Measurements from ENCODE around the gene UCK2. TPM values are rescaled to one million over a fixed set of nuclear protein-coding genes. Genes with fewer than 3 reads are reported as not detected.
"Not testable (repeated sequence)": the region's sequence is repeated elsewhere in the genome, so short reads cannot be mapped to it uniquely, and the experiment has no call there.

UCK2 gene
- polyA plus RNA-seq: 10 to 100 TPM in 2 of 3 donors, 1 to 10 TPM in 1; 6.7 to 22.6 (median 15.8) TPM

DNA sequence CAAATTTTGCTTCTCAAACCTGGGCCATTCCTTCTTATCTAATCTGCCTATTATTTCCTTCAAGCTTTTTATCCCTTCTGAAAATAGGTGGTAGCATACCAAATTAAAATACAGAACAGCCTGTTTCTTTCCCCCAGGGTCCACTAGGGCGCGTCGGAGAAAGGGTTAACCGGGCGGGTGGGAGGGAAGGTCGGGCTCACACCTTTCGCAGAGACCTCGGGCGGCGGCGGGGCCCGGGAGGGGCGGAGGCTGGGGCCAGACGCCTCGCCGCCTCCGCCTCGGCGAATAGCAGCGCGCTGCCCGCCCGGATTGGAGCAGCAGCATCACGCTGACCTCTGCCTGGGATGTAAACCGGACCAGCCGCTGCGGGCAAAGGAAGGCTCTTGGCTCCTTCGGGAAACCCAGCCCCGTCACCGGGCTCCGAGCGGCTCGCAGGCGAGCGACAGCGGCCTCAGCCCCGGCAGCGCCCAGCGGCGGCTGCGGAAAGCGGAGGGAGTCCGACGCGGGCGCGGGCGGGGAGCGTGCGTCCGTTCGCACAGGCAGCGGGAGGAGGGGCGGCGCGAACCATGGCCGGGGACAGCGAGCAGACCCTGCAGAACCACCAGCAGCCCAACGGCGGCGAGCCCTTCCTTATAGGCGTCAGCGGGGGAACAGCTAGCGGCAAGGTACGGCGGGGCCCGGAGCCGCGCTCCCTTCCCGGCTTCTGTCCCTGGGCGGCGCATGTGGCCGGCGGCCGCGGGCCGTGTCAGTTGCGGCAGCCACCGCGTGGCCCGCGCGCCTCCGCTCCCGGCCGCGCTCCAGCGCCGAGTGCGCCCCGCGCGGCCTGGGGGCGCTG, at the start of gene UCK2:
UCK2 (plus strand) TSS at position 347 of the 835 bp plus-strand sequence; CDS start at position 567, 220 bp downstream.
- peak within 1 kb of the TSS; percentile 30 for H3K27ac ChIP-seq (ENCODE audit: low read depth, low read length)
- WGBS, 3 donors: 0% methylated on average over 85 to 94 of the region's 94 CpGs

DNA sequence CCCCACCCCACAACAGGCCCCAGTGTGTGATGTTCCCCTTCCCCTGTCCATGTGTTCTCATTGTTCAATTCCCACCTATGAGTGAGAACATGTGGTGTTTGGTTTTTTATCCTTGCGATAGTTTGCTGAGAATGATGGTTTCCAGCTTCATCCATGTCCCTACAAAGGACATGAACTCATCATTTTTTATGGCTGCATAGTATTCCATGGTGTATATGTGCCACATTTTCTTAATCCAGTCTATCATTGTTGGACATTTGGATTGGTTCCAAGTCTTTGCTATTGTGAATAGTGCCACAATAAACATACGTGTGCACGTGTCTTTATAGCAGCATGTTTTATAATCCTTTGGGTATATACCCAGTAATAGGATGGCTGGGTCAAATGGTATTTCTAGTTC, 49.2 kb upstream of the UCK2 start:
- 70% methylated on average over 2 of the region's 3 CpGs; no CpG with 5 or more reads in 2 of the 3 donors for WGBS, 3 donors
- not testable (repeated sequence) for H3K27ac ChIP-seq (ENCODE audit: low read depth, low read length)

DNA sequence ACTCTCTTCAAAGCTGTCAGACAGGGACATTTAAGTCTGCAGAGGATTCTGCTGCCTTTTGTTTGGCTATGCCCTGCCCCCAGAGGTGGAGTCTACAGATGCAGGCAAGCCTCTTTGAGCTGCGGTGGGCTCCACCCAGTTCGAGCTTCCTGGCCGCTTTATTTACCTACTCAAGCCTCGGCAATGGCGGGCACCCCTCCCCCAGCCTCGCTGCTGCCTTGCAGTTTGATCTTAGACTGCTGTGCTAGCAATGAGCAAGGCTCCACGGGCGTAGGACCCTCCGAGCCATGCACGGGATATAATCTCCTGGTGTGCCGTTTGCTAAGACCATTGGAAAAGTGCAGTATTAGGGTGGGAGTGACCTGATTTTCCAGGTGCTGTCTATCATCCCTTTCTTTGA, 43.9 kb upstream of the UCK2 start:
- 87 to 97% (median 94%) methylated on average over 11 of the region's 11 CpGs for WGBS, 3 donors
- H3K27ac ChIP-seq (ENCODE audit: low read depth, low read length): not testable (repeated sequence)

DNA sequence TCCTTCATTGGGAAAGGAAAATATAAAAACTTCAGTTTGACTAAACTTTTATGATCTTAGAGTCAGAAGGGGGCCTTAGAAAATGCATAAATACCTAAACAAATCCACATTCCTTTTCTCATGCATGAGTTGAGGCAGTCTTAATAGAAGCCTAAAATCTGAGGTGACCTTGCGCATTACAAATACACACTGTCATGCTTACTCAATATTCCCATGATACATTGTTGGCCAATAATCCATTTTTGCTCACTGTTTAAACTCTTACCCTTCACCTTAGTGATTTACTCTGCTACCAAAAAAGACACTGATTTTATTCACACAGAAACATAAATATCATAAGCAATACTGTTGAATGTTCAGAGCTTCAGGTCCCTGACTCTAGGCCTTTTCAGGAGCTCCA, 39.7 kb upstream of the UCK2 start:
- H3K27ac ChIP-seq (ENCODE audit: low read depth, low read length): no peak overlapping the region
- WGBS, 3 donors: 86 to 95% (median 92%) methylated on average over 1 of the region's 1 CpG

DNA sequence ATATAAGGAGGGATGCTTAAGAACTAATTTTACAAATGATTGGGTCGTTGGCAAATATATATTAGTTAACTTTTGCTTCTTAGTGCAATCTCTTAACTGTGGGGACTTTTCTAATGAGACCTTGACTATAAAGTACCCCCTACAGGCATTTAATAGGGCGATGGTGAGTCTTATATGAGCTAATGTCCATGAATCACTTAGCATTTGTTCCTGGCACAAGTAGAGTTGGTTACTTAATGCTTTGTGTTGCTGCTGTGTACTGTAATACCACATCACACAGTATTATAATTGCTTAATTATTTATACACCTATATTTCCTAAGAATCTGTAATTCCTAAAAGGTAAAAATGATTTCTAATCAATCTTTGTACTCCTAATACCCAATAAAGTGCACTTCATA, 33.5 kb upstream of the UCK2 start:
- 65 to 74% (median 66%) methylated on average over 2 of the region's 2 CpGs for WGBS, 3 donors
- no peak overlapping the region for H3K27ac ChIP-seq (ENCODE audit: low read depth, low read length)

DNA sequence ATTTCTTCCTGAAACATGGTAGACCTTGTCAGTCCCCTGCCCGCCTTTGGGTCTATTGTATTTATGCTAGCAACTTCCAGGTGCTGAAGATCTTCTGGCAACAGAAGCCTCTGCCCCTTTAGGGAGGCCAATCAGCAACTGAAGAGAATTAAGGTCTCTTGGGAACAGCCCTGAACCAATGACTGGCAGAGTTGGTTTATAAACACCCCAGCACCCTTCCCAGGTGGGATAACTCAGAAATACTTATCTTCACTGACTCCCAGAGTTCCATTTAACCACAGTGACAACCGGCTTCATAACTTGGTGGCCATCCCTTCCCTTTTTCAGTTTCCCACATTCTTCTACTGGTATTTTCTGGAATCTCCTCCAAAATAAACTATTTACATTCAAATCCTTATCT, 31.5 kb upstream of the UCK2 start:
- 75 to 90% (median 79%) methylated on average over 2 of the region's 2 CpGs for WGBS, 3 donors
- no peak overlapping the region for H3K27ac ChIP-seq (ENCODE audit: low read depth, low read length)

DNA sequence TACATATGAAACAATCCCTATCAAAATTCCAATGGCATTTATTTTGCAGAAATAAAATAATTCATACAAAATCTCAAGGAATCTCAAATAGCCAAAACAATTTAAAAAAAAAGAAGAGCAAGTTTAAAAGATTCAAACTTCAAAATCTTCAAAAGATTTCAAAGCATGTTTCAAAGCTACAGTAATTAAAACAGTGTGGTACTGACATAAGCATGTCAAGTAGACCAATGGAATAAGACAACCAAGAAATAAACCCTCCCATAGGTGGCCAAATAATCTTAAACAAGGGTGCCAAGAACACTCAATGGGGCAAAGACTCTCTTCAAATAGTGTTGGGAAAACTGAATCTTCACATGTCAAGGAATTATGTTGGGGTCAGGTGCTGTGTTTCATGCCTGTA, 28.0 kb upstream of the UCK2 start:
- H3K27ac ChIP-seq (ENCODE audit: low read depth, low read length): no peak overlapping the region

DNA sequence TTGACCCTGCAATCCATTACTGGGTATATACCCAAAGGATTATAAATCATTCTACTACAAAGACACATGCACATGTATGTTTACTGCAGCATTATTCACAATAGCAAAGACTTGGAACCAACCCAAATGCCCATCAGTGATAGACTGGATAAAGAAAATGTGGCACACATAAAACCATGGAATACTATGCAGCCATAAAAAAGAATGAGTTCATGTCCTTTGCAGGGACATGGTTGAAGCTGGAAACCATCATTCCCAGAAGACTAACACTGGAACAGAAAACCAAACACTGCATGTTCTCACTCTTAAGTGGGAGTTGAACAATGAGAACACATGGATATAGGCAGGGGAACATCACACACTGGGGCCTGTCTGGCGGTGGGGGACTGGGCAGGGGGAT, 22.9 kb upstream of the UCK2 start:
- not testable (repeated sequence) for H3K27ac ChIP-seq (ENCODE audit: low read depth, low read length)
- 74 to 86% (median 80%) methylated on average over 1 of the region's 1 CpG for WGBS, 3 donors

DNA sequence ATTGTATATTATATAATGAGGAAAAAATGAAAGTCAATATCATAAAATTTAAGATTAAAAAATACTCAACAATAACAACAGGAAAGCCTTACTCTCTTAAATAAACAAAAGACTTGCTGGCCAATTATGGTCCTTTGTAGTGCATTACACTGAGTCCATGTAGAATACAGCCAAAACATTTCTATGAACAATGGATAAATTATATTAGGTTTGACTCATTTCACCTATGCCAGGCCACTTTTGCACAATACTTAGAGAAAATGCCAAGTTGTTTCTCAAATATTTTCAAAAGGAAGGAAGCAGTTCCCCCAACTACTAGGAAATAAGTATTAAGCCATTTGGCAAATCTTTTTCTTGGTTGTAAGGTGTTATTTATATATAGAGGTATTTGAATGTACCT, 19.8 kb upstream of the UCK2 start:
- H3K27ac ChIP-seq (ENCODE audit: low read depth, low read length): no peak overlapping the region

DNA sequence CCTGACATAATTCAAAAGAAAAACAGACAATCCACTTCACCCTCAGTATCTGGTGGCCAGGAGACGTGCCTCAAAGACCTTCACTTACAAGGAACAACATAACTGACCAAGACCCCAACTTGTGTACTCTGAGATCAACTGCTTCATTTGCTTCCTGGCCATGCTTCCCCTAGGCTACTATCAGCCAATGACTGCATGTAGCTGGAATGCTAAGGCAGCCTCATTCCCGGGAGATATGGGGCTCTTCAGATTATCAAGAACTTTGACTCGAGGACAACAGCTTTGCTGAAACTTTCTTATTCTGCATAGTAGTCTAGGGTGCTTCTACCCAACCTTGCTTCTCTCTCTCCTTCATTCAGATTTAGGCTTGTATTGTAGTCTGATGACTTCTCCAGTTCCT, 11.7 kb upstream of the UCK2 start:
- no peak overlapping the region for H3K27ac ChIP-seq (ENCODE audit: low read depth, low read length)
- 48 to 54% (median 49%) methylated on average over 3 of the region's 3 CpGs for WGBS, 3 donors

DNA sequence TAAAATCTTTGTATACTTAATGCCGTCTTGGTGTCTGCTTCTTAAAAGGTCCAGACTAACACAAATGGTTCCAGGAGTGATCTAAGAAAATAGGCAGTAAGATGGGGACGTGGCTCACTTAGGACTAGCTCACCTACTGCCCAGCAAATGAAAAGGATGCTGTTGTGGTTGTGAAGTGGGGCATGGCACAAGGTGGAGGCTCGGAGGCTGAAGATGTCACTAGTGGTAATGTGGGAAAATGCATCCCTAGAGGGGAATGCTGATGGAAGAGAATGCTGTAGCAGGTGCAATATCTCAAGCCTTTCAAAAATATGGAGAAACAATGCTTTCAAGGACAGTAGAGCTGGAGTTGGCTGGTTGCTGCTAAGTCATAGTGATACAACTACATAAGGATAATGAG, 11.3 kb upstream of the UCK2 start:
- H3K27ac ChIP-seq (ENCODE audit: low read depth, low read length): no peak overlapping the region
- 57 to 71% (median 58%) methylated on average over 3 of the region's 3 CpGs for WGBS, 3 donors

DNA sequence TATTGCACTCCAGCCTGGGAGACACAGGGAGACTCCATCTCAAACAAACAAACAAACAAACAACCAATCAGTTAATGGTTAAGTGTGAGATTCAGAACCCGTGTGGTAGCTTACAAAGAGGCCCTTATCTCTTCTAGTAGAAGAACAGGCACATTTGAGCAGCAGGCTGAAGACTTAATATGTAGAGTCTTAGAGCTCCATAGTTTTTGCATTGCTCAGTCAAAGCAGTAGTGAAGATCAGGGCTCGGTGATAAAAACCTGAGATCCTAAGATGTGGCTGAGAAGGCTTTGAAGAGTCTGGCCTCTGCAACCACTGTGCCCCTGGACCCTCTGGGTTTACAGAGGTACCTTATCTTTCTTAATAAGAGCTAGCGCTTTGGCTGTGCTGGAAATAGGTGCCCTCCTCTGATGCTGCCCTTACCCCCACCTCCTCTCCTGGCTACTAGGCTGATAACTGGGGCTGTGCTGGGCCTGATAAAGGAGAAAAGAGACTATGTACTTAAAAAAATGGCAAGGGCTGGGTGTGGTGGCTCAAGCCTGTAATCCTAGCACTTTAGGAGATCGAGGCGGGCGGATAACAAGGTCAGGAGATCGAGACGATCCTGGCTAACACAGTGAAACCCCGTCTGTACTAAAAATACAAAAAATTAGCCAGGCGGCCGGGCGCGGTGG, 10.5 kb upstream of the UCK2 start:
- H3K27ac ChIP-seq (ENCODE audit: low read depth, low read length): no peak overlapping the region
- 85 to 88% (median 86%) methylated on average over 13 of the region's 13 CpGs for WGBS, 3 donors

DNA sequence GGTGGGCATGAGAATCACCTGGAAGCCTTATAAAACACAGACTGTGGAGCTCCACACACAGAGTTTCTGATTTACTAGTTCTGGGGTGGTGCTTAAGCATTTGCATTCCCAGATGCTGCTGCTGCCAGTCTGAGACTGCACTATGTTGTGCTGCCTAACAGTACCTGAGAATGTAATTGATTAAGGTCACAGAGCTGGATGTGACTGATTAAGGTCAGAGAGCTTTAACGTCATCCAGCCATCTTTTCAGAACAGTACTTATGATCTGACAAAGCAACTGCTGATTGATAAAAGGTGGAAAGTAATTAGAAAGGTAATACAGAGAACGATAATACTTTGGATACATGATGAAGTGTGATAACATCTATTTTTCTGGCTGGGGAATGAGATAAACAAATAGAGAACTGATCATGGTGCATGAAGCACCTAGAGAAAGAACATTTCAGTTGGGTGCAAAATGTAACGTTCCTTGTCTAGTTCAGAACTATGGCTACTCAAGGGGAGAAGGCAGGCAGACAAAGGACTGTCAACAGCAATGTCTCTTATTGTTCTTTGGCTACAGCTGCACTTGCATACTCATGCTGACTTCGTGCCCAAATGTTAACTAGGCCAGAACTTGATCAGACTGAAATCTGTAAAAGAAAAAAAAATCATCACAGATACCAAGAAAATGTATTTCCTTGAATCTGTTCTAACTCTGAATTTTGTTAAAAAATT, 3.7 kb upstream of the UCK2 start:
- no peak overlapping the region for H3K27ac ChIP-seq (ENCODE audit: low read depth, low read length)
- WGBS, 3 donors: 74 to 79% (median 76%) methylated on average over 4 of the region's 4 CpGs

DNA sequence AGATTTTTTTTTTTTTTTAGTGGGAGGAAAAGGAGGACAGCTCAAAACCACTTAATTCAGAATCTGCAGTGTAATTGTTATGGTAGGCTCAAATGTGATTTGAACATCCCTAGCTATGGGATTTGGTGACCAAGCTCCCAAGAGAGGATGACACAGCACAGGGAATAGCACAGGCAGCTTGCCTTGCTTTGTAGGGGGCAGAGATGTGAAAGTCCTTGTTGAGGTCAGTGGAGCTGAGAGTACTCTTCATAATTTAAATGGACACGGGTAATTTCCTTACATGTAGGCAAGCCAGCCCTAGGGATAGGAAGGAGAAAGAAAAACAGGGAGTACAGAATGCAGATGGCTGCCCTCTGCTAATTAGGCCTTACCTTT, 3.2 kb upstream of the UCK2 start:
- 71 to 82% (median 71%) methylated on average over 1 of the region's 1 CpG for WGBS, 3 donors
- no peak overlapping the region for H3K27ac ChIP-seq (ENCODE audit: low read depth, low read length)

DNA sequence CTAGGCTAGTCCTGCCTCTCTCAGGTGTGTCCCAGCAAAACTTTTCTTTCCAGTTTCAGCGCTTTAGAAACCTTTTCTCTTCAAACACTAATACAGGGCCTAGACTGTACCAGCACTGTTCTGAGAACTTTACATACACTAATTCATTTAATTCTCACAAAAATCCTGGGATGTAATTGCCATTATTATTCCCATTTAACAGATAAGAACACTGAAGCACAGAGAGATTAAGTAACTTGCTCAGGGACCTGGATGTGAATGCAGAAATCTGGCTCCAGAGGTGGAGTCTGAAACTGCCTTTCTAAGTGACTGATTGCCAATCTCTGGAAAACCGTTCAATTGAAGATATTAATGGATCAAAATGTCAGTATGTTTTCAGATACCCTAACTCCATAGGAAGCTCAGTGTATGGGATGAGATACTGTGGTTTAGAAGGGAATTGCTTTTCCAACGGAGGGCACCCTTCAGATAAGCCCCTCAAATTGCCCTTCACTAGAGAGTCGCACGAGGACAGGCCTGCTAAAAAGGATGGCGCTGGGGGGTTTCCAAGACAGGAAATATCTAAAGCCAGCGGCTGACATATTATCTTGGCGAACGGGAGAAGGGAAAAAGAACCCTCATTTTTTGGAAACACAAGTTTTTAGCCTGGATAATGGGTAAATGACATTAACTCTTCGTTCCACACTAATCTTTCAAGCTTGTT, 698 bp upstream of the UCK2 start:
- 16 to 22% (median 22%) methylated on average over 10 of the region's 10 CpGs for WGBS, 3 donors

DNA sequence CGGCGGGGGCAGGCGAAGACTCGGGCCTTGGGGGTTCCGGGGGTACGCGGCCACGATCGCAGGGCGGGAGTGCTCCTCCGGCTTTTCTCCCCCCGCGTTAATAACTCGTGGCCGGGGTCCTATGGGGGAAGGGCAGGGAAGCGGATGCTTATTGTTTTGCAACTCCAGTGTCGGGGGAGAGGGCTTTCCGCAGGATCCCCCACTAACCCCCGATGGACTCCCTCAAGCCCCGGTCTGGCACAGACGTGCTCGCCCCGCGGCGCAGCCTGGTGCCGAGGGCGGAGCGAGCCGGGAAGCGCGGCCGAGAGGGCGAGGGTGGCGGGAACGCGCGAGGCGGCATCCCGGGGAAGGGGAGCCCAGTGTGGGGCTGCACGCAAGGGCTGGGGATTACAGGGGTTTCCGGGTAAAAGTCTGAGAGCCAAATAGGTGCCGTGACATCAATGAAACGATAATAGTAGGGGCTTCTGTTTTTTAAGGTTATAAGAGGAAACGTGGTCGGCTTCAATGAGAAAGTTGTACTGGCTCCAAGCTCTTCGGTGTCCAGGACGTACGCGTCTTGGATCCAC, 772 bp downstream of the UCK2 start:
- 0 to 1% (median 0%) methylated on average over 47 to 49 of the region's 49 CpGs for WGBS, 3 donors
- peak overlapping the region; percentile 30 for H3K27ac ChIP-seq (ENCODE audit: low read depth, low read length)

More for the DNA sequence above, 698 bp upstream of the UCK2 start:
- H3K27ac ChIP-seq (ENCODE audit: low read depth, low read length): no peak overlapping the region

DNA sequence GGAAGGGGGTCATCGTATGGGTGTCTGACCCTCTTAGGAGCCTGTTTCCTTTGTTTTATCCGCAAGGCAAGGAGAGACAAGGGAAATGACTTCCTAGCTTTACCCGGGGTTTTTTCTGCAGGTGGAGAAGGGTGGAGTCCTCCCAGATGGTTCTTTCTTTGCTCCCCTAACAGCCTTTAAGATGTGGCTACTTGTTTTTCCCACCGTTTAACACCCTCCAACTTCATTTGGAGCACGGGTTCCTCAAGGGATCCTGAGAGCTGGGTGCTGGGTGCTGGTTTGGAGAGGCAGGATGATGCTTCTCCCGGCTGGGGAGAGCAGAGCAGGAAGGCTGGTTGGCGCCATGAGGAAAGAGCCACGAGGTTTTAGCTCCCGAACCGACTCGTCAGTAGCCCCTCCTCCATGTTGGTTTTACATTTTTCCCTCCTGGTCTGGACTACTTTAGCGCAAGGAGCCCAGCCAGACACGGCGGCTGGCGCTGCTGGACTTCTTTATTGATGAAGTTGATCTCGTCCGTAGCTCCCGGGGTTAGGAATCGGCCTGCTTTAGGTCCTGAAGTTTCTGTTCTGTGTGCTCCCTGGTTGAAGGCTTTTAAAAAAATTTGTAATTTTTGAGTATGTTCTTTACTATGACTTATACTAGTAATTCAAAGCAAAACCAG, 1.4 kb downstream of the UCK2 start:
- H3K27ac ChIP-seq (ENCODE audit: low read depth, low read length): no peak overlapping the region
- WGBS, 3 donors: 0 to 1% (median 0%) methylated on average over 19 of the region's 19 CpGs

DNA sequence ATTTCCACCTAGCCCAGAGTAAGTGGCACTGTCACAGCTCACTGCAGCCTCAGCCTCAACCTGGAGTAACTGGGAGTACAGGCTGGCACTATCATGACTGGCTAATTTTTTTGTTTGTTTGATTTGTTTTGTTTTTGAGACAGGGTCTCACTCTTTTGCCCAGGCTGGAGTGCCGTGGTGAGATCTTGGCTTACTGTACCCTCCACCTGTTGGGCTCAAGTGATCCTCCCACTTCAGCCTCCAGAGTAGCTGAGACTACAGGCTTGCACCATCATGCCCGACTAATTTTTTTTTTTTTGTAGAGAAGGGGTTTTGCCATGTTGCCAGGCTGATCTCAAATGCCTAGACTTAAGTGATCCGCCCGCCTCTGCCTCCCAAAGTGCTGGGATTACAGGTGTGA, 2.5 kb downstream of the UCK2 start:
- H3K27ac ChIP-seq (ENCODE audit: low read depth, low read length): no peak overlapping the region
- 74 to 90% (median 77%) methylated on average over 4 of the region's 4 CpGs for WGBS, 3 donors
